Neutrophil (primary cell): ENCODE measurements around the gene POGZ.
"Not testable (repeated sequence)": the region's sequence is repeated elsewhere in the genome, so short reads cannot be mapped to it uniquely, and the experiment has no call there.

Source experiments
- H3K27ac ChIP-seq: fragments of 200-600 bp; sonication (generic); 2 replicates; pipeline ENCODE4 v1.5.1; 2016; ENCODE audit warnings: mild to moderate bottlenecking, moderate library complexity
- H3K27me3 ChIP-seq: fragments of 200-600 bp; sonication (generic); 2 replicates; pipeline ENCODE4 v1.6.0; 2016; ENCODE audit warnings: mild to moderate bottlenecking
- H3K36me3 ChIP-seq: fragments of 200-600 bp; sonication (generic); 2 replicates; pipeline ENCODE4 v1.5.1; 2017
- H3K4me1 ChIP-seq, 2 experiments: fragments of 200-600 bp in 1 of 2; sonication (generic) in 1 of 2; 1 replicate in 1 of 2; 2 replicates in 1 of 2; pipeline versions ENCODE4 v1.5.1 to v1.6.1; 2013 to 2016; ENCODE audit warnings: low read depth in 1 of 2, low read length in 1 of 2, mild to moderate bottlenecking in 1 of 2, moderate library complexity in 1 of 2; ENCODE audit not compliant: control insufficient read depth in 1 of 2, insufficient read depth in 1 of 2
- H3K4me3 ChIP-seq, 2 experiments: fragments of 200-600 bp in 1 of 2; sonication (generic) in 1 of 2; 1 replicate in 1 of 2; 2 replicates in 1 of 2; pipeline ENCODE4 v1.5.1; 2013 to 2016; ENCODE audit warnings: low read depth in 1 of 2, low read length in 1 of 2, mild to moderate bottlenecking in 1 of 2, moderate library complexity in 1 of 2
- H3K9me3 ChIP-seq: fragments of 200-600 bp; sonication (generic); 2 replicates; pipeline ENCODE4 v1.5.1; 2016
- TF ChIP-seq, protein P1 (sequence below): fragments of 200-600 bp; sonication (generic); IDR thresholded peaks from 2 replicates; pipeline ENCODE4 v1.5.1; 2016; ENCODE audit warnings: antibody characterized with exemption

POGZ gene

DNA sequence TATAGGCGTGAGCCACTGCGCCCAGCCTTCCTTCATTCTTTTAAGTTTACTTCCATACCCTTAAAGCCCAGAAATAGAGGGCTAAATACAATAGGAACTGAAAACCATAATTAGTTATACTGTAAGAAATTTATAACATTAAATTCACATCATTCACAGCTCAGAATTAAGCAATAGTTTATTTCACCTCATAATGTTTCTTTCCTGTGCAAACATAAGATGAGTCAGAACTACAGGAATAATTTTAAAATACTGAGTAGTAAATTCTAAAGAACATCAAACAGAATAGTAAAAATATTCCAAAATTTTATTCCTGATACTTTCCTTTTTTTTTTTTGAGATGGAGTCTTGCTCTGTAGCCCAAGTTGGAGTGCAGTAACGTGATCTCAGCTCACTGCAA is 24.1 kb downstream of the POGZ start:
- TF ChIP-seq, protein P1, sequence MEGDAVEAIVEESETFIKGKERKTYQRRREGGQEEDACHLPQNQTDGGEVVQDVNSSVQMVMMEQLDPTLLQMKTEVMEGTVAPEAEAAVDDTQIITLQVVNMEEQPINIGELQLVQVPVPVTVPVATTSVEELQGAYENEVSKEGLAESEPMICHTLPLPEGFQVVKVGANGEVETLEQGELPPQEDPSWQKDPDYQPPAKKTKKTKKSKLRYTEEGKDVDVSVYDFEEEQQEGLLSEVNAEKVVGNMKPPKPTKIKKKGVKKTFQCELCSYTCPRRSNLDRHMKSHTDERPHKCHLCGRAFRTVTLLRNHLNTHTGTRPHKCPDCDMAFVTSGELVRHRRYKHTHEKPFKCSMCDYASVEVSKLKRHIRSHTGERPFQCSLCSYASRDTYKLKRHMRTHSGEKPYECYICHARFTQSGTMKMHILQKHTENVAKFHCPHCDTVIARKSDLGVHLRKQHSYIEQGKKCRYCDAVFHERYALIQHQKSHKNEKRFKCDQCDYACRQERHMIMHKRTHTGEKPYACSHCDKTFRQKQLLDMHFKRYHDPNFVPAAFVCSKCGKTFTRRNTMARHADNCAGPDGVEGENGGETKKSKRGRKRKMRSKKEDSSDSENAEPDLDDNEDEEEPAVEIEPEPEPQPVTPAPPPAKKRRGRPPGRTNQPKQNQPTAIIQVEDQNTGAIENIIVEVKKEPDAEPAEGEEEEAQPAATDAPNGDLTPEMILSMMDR, result no peak
- H3K4me3 ChIP-seq, result no peak overlapping the region
- peaks cover 0 to 6% of the 10 kb centered on the region in 2 experiments for H3K4me1 ChIP-seq
- no peak overlapping the region for H3K27ac ChIP-seq
- H3K36me3 ChIP-seq, result peaks cover 30% of the 10 kb centered on the region
- no peaks in the 10 kb centered on the region for H3K27me3 ChIP-seq
- no peaks in the 10 kb centered on the region for H3K9me3 ChIP-seq

DNA sequence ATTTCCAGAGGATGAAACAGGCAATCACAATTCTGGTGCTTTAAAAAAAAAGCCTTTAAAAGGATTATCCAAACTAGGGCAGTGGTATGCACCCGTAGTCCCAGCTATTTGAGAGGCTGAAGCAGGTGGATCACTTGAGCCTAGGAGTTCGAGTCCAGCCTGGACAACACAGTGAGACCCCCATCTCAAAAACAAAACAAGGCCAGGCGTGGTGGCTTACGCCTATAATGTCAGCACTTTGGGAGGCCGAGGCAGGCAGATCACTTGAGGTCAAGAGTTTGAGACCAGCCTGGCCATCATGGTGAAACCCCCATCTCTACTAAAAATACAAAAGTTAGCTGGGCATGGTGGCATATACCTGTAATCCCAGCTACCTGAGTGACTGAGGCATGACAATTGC is 25.5 kb downstream of the POGZ start:
- H3K4me1 ChIP-seq, H3K27me3 ChIP-seq, H3K9me3 ChIP-seq, H3K27ac ChIP-seq, H3K4me3 ChIP-seq: not testable (repeated sequence)
- H3K36me3 ChIP-seq, result peaks cover 30% of the 10 kb centered on the region

DNA sequence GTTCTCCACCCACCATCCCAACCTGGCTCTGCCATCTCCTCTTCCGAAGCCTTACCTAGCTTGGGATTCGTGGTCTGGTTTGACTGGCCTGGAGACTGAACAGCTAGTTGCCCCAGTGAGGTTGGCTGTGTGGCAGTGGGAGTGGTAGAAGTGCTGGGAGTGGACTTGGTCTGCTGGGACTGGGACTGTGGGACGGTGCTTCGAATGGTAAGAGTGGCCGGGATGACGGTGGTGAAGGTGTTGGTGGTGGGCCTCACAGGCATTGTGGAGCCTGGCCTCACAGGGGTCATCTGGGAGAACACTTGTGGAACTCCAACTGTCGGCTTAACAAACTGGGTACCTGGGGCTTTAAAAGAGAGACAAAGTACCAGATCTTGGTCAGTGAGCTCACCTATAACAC is 31.2 kb downstream of the POGZ start:
- Histone ChIP-seq H3K4me3 (no peak overlapping the region), H3K9me3 (no peaks in the 10 kb centered on the region), H3K4me1 (no peaks in the 10 kb centered on the region), H3K36me3 (peaks cover 74% of the 10 kb centered on the region), H3K27ac (no peak overlapping the region), H3K27me3 (no peaks in the 10 kb centered on the region)
- TF ChIP-seq, protein P1, result no peak

DNA sequence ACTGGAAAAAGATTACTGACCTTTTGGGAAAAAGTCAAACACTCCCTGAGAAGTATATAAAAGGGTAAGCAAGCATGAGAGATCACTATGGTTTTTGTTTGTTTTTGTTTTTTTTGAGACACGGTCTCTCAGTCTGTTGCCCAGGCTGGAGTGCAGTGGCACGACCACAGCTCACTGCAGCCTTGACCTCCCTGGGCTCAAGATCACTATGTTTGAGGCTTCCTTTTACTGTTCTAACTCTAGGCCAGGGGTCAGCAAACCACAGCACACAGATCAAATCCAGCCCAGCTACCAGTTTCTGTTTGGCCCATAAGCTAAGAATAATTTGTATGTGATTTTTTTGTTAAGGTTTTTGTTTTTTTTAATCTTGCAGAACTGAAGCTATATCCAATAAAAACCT is 34.2 kb downstream of the POGZ start:
- TF ChIP-seq, protein P1, result no peak

DNA sequence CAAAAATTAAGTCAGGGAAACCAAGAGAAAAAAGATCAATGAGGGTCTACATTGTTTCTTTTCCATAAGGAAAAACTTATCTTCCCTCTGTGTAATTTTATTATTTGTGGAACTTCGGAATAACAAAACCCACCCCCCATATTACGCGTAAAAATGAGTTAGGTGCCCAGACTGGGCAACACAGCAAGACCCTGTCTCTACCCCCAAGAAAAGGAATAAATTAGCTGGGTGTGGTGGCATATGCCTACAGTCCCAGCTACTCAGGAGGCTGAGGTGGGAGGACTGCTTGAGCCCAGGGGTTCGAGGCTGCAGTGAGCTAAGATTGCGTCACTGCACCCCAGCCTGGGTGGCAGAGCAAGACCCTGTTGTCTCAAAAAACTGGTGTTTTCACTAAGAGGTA is 39.5 kb downstream of the POGZ start:
- Histone ChIP-seq H3K4me3 (no peak overlapping the region), H3K36me3 (peaks cover 90% of the 10 kb centered on the region), H3K27me3 (no peaks in the 10 kb centered on the region), H3K4me1 (no peaks in the 10 kb centered on the region), H3K9me3 (no peaks in the 10 kb centered on the region), H3K27ac (no peak overlapping the region)
- TF ChIP-seq, protein P1, result no peak

More for the DNA sequence above, 34.2 kb downstream of the POGZ start:
- H3K36me3 ChIP-seq, result peaks cover 98% of the 10 kb centered on the region
- H3K9me3 ChIP-seq, result no peaks in the 10 kb centered on the region
- H3K27me3 ChIP-seq, result no peaks in the 10 kb centered on the region
- H3K4me3 ChIP-seq, result no peak overlapping the region
- no peak overlapping the region for H3K27ac ChIP-seq
- no peaks in the 10 kb centered on the region for H3K4me1 ChIP-seq

DNA sequence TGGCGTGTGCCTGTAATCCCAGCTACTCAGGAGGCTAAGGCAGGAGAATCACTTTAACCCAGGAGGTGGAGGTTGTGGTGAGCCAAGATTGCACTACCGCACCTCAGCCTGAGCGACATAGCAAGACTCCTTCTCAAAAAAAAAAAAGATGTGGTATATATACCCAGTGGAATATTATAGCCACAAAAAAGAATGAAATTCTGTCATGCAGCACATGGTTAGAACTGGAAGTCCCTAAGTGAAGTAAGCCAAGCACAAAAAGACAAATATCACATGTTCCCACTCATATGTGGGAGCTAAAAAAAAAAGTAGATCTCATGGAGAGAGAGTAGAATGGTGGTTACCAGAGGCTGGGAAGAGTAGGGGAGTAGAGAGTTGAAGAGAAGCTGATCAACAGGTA is 41.2 kb downstream of the POGZ start:
- Histone ChIP-seq H3K36me3 (peaks cover 89% of the 10 kb centered on the region), H3K27ac (no peak overlapping the region), H3K27me3 (no peaks in the 10 kb centered on the region), H3K4me3 (no peak overlapping the region), H3K4me1 (no peaks in the 10 kb centered on the region), H3K9me3 (no peaks in the 10 kb centered on the region)
- TF ChIP-seq, protein P1, result no peak
